IMR-90 (cell line): Measurements from ENCODE around the gene CNOT3. TPM values are rescaled to one million over a fixed set of nuclear protein-coding genes. Genes with fewer than 3 reads are reported as not detected.

Source experiments
- ATAC-seq: fragments of 200-7000 bp; cut with Tn5 transposase; 2 replicates; pipeline ENCODE4 v1.9.1; 2020; ENCODE audit warnings: low read depth, mild to moderate bottlenecking, moderate library complexity
- BruUV-seq: library from RNA; stranded (reverse); fragments of 400-500 nt; replicated peaks from 2 replicates; lab custom pipeline; 2021; lab: Mats Ljungman, UMichigan
- CTCF ChIA-PET: fragments of 300-600 bp; formaldehyde crosslinking; extraction: SDS; loops from one replicate; lab custom pipeline; 2021; ENCODE audit warnings: antibody characterized with exemption; lab: Yijun Ruan, JAX
- POLR2A ChIA-PET: fragments of 300-600 bp; sonication (Branson Sonifier 250); formaldehyde crosslinking; loops from one replicate; lab custom pipeline; 2022; ENCODE audit warnings: antibody characterized with exemption; ENCODE audit not compliant: unreplicated experiment; lab: Charles Lee
- DNase-seq: peaks from one replicate; pipeline ENCODE4 v3.0.0; 2013
- H2AFZ ChIP-seq: replicated peaks from 2 replicates; pipeline ENCODE3; 2013; ENCODE audit warnings: low read length, mild to moderate bottlenecking; ENCODE audit not compliant: poor library complexity
- H2AK5ac ChIP-seq: 2 replicates; pipeline ENCODE4 v1.6.1; 2013; ENCODE audit warnings: low read depth, low read length, inconsistent platforms
- H2AK9ac ChIP-seq: replicated peaks from 2 replicates; pipeline ENCODE3; 2013; ENCODE audit warnings: mild to moderate bottlenecking, low read depth, low read length, moderate library complexity; ENCODE audit not compliant: poor library complexity
- H2BK120ac ChIP-seq: 2 replicates; pipeline ENCODE4 v1.6.1; 2013; ENCODE audit warnings: low read depth, low read length, inconsistent platforms
- H2BK15ac ChIP-seq: 3 replicates; pipeline ENCODE4 v1.6.1; 2013; ENCODE audit warnings: low read depth, low read length, inconsistent platforms
- H2BK20ac ChIP-seq: 2 replicates; pipeline ENCODE4 v1.6.1; 2013; ENCODE audit warnings: low read depth, mild to moderate bottlenecking, inconsistent platforms, low read length, moderate library complexity
- H2BK5ac ChIP-seq: 2 replicates; pipeline ENCODE4 v1.6.1; 2013; ENCODE audit warnings: mild to moderate bottlenecking, low read depth, low read length, inconsistent platforms; ENCODE audit not compliant: poor library complexity, severe bottlenecking
- H3K14ac ChIP-seq: replicated peaks from 2 replicates; pipeline ENCODE4 v1.6.1; 2013; ENCODE audit warnings: low read depth, low read length, inconsistent platforms
- H3K18ac ChIP-seq: 2 replicates; pipeline ENCODE4 v1.6.1; 2013; ENCODE audit warnings: low read depth, low read length, control low read depth
- H3K23ac ChIP-seq: 2 replicates; pipeline ENCODE4 v1.6.1; 2013; ENCODE audit warnings: low read depth, low read length, inconsistent platforms
- H3K27ac ChIP-seq: 2 replicates; pipeline ENCODE4 v1.5.1; 2013; ENCODE audit warnings: mild to moderate bottlenecking, control low read depth, low read length; ENCODE audit not compliant: insufficient read depth
- H3K27me3 ChIP-seq: 2 replicates; pipeline ENCODE4 v1.6.1; 2013; ENCODE audit warnings: low read length; ENCODE audit not compliant: control insufficient read depth, insufficient read depth
- H3K36me3 ChIP-seq: 2 replicates; pipeline ENCODE4 v1.6.1; 2013; ENCODE audit warnings: low read length, mixed read lengths; ENCODE audit not compliant: control insufficient read depth, insufficient read depth
- H3K4ac ChIP-seq: 2 replicates; pipeline ENCODE4 v1.6.1; 2013; ENCODE audit warnings: low read depth, low read length, inconsistent platforms
- H3K4me1 ChIP-seq: 2 replicates; pipeline ENCODE4 v1.6.1; 2013; ENCODE audit warnings: low read length, mixed read lengths; ENCODE audit not compliant: control insufficient read depth, insufficient read depth
- H3K4me2 ChIP-seq: 2 replicates; pipeline ENCODE4 v1.6.1; 2013; ENCODE audit warnings: low read depth, mild to moderate bottlenecking, control low read depth, low read length, moderate library complexity
- H3K4me3 ChIP-seq: 2 replicates; pipeline ENCODE4 v1.5.1; 2013; ENCODE audit warnings: low read depth, mild to moderate bottlenecking, control low read depth, low read length, moderate library complexity; ENCODE audit not compliant: insufficient read depth
- H3K56ac ChIP-seq: 2 replicates; pipeline ENCODE4 v1.6.1; 2013; ENCODE audit warnings: low read length, inconsistent platforms; ENCODE audit not compliant: insufficient read depth; ENCODE audit errors: extremely low read depth
- H3K79me1 ChIP-seq, 2 experiments: 2 replicates each; pipeline ENCODE4 v1.6.1; 2013; ENCODE audit warnings: low read length in 2 of 2, inconsistent platforms in 1 of 2, low read depth in 1 of 2
- H3K9ac ChIP-seq: 2 replicates; pipeline ENCODE4 v1.6.1; 2013; ENCODE audit warnings: low read depth, low read length, control low read depth
- H3K9me1 ChIP-seq: 2 replicates; pipeline ENCODE4 v1.6.1; 2013; ENCODE audit warnings: low read length, inconsistent platforms; ENCODE audit not compliant: insufficient read depth
- H3K9me3 ChIP-seq: 2 replicates; pipeline ENCODE4 v1.6.1; 2013; ENCODE audit warnings: low read length; ENCODE audit not compliant: control insufficient read depth, insufficient read depth
- H4K20me1 ChIP-seq: 2 replicates; pipeline ENCODE4 v1.6.1; 2013; ENCODE audit warnings: low read length, inconsistent platforms; ENCODE audit not compliant: insufficient read depth
- H4K5ac ChIP-seq: 2 replicates; pipeline ENCODE4 v1.6.1; 2013; ENCODE audit warnings: mild to moderate bottlenecking, low read depth, low read length, control low read depth
- H4K8ac ChIP-seq, 2 experiments: 2 replicates each; pipeline ENCODE4 v1.6.1; 2013; ENCODE audit warnings: low read depth in 2 of 2, low read length in 2 of 2, control low read depth in 1 of 2, inconsistent platforms in 1 of 2
- H4K91ac ChIP-seq: 2 replicates; pipeline ENCODE4 v1.6.1; 2013; ENCODE audit warnings: low read depth, low read length, inconsistent platforms; ENCODE audit not compliant: insufficient read depth
- BHLHE40 ChIP-seq: fragments of 150-350 bp; IDR thresholded peaks from 2 replicates; pipeline ENCODE4 v1.6.1; 2016; ENCODE audit warnings: mild to moderate bottlenecking, low read depth, low read length
- CEBPB ChIP-seq: IDR thresholded peaks from 2 replicates; pipeline ENCODE4 v1.6.1; 2012; ENCODE audit warnings: low read depth, low read length, improper control_type of control experiment
- CHD1 ChIP-seq: IDR thresholded peaks from 2 replicates; pipeline ENCODE4 v1.6.1; 2012; ENCODE audit warnings: low read depth, low read length, improper control_type of control experiment
- ELK1 ChIP-seq: fragments of 150-350 bp; IDR thresholded peaks from 2 replicates; pipeline ENCODE4 v1.6.1; 2016; ENCODE audit warnings: low read depth, mild to moderate bottlenecking, low read length, moderate library complexity, borderline replicate concordance
- FOS ChIP-seq: fragments of 150-350 bp; IDR thresholded peaks from 2 replicates; pipeline ENCODE4 v1.6.1; 2016; ENCODE audit warnings: low read depth, low read length
- MAFK ChIP-seq: IDR thresholded peaks from 2 replicates; pipeline ENCODE4 v1.6.1; 2012; ENCODE audit warnings: low read depth, low read length, improper control_type of control experiment
- MXI1 ChIP-seq: IDR thresholded peaks from 2 replicates; pipeline ENCODE4 v1.6.1; 2012; ENCODE audit warnings: low read depth, mild to moderate bottlenecking, low read length, moderate library complexity, borderline replicate concordance
- POLR2A ChIP-seq: IDR thresholded peaks from 2 replicates; pipeline ENCODE4 v1.6.1; 2012; ENCODE audit warnings: mild to moderate bottlenecking, low read depth, low read length
- RAD21 ChIP-seq: IDR thresholded peaks from 2 replicates; pipeline ENCODE4 v1.6.1; 2012; ENCODE audit warnings: low read length, improper control_type of control experiment
- RCOR1 ChIP-seq: IDR thresholded peaks from 2 replicates; pipeline ENCODE4 v1.6.1; 2012; ENCODE audit warnings: mild to moderate bottlenecking, low read length, improper control_type of control experiment; ENCODE audit not compliant: insufficient replicate concordance
- RFX5 ChIP-seq: IDR thresholded peaks from 2 replicates; pipeline ENCODE4 v1.8.0; 2012; ENCODE audit warnings: low read depth, mild to moderate bottlenecking, low read length, moderate library complexity
- SMC3 ChIP-seq: fragments of 150-350 bp; IDR thresholded peaks from 2 replicates; pipeline ENCODE4 v1.6.1; 2016; ENCODE audit warnings: low read depth, mild to moderate bottlenecking, antibody characterized with exemption, low read length, moderate library complexity
- WGBS, 2 experiments: methylation state at CpG; one replicate each; pipeline versions ENCODE4 v1.1.5 to v1.1.7; 2013; ENCODE audit warnings: missing lambda C conversion rate in 2 of 2; ENCODE audit not compliant: insufficient read length in 1 of 2; ENCODE audit errors: extremely low coverage in 2 of 2; 5-methylcytosine and 5-hydroxymethylcytosine counted together
- dilution Hi-C: fragments of 300-500 bp; cut with HindIII; formaldehyde crosslinking; loops from one replicate; pipeline ENCODE4 v1.14.3; 2018; ENCODE audit warnings: low sequenced_read_pairs; ENCODE audit not compliant: unreplicated experiment
- in situ Hi-C: fragments of 300-500 bp; cut with MboI; formaldehyde crosslinking; loops from 3 replicates; pipeline ENCODE4 v1.14.3; 2019; ENCODE audit warnings: low sequenced_read_pairs, inconsistent platforms, mixed read lengths
- intact Hi-C: fragments of 100-400 bp; cut with micrococcal nuclease; formaldehyde crosslinking; loops from 2 replicates; pipeline ENCODE4 v1.10.0; 2022
- polyA plus RNA-seq, 3 experiments: library from polyadenylated mRNA; depleted of rRNA; stranded (reverse); fragments of >200 nt; gene quantifications; 2 replicates each; pipeline ENCODE4 v1.2.3, GENCODE V29; 2012; ENCODE audit warnings: low replicate concordance in 1 of 3
- total RNA-seq: library from RNA; depleted of rRNA; stranded (reverse); fragments of >200 nt; gene quantifications from 2 replicates; pipeline ENCODE4 v1.2.3, GENCODE V29; 2012
- TF ChIP-seq, protein P1 (sequence below): conservative IDR thresholded peaks from 2 replicates; pipeline ENCODE4 v1.5.1; 2012; ENCODE audit warnings: mild to moderate bottlenecking, low read depth, low read length, improper control_type of control experiment
- TF ChIP-seq, protein P2 (sequence below): fragments of 150-350 bp; IDR thresholded peaks from 2 replicates; pipeline ENCODE4 v1.6.1; 2017; ENCODE audit warnings: mild to moderate bottlenecking, antibody characterized with exemption, low read length, low read depth

CNOT3 gene
- total and polyA plus RNA-seq, 2 of the 4 experiments (the other 2 are of a cell fraction): 5.4 to 26.7 TPM

GRCh38 chr19:54201172-54201701, 63.7 kb downstream of the CNOT3 start:
- no peak for ATAC-seq
- intact Hi-C loops: no loop called here
- WGBS, 2 experiments: 0% methylated on average over 8 of the region's 28 CpGs; no CpG with 5 or more reads in 1 of the 2 experiments

More at GRCh38 chr19:54201172-54201701, 63.7 kb downstream of the CNOT3 start:
- Histone ChIP-seq H4K8ac (peak overlapping the region; percentile 72 to 73; a peak in 2 of 4 replicates), H3K14ac (peak overlapping the region; percentile 96), H4K5ac (0 out of 2 replicates have a peak overlapping the region, but pooled peaks have one; percentile 9), H2BK5ac (peak overlapping the region; percentile 89), H3K4me1 (peaks cover 7% of the 10 kb centered on the region), H3K4me2 (peak overlapping the region; percentile 87), H3K4me3 (peak overlapping the region; percentile 53), H3K9me1 (peaks cover 9% of the 10 kb centered on the region), H3K9me3 (no peaks in the 10 kb centered on the region), H3K36me3 (peaks cover 40% of the 10 kb centered on the region), H2BK120ac (no peak overlapping the region), H2AK5ac (peak overlapping the region; percentile 91), H3K23ac (peak overlapping the region; percentile 79; the same call in 1 of the 2 replicates), H3K56ac (peak overlapping the region; percentile 82), H4K20me1 (peaks cover 55% of the 10 kb centered on the region), H3K9ac (peak overlapping the region; percentile 86), H3K18ac (no peak overlapping the region; the same call in 1 of the 2 replicates), H2AFZ (peak overlapping the region; percentile 97), H3K27ac (peak overlapping the region; percentile 92), H2BK20ac (no peak overlapping the region), H2AK9ac (peak overlapping the region; percentile 91), H3K79me1 (peaks cover 5 to 55% of the 10 kb centered on the region in 2 experiments; a peak in 3 of 4 replicates), H2BK15ac (no peak overlapping the region), H3K4ac (peak overlapping the region; percentile 75), H4K91ac (peak overlapping the region; percentile 73), H3K27me3 (no peaks in the 10 kb centered on the region)
- TF ChIP-seq RFX5 (peak; percentile 61), CEBPB (no peak), RCOR1 (no peak), RAD21 (no peak), MAFK (no peak), CHD1 (no peak), MXI1 (peak; percentile 52; the same call in 1 of the 2 replicates), FOS (no peak), ELK1 (no peak), SMC3 (no peak), BHLHE40 (no peak), POLR2A (no peak)
- TF ChIP-seq, protein P1, sequence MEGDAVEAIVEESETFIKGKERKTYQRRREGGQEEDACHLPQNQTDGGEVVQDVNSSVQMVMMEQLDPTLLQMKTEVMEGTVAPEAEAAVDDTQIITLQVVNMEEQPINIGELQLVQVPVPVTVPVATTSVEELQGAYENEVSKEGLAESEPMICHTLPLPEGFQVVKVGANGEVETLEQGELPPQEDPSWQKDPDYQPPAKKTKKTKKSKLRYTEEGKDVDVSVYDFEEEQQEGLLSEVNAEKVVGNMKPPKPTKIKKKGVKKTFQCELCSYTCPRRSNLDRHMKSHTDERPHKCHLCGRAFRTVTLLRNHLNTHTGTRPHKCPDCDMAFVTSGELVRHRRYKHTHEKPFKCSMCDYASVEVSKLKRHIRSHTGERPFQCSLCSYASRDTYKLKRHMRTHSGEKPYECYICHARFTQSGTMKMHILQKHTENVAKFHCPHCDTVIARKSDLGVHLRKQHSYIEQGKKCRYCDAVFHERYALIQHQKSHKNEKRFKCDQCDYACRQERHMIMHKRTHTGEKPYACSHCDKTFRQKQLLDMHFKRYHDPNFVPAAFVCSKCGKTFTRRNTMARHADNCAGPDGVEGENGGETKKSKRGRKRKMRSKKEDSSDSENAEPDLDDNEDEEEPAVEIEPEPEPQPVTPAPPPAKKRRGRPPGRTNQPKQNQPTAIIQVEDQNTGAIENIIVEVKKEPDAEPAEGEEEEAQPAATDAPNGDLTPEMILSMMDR: no peak
- TF ChIP-seq, protein P2, sequence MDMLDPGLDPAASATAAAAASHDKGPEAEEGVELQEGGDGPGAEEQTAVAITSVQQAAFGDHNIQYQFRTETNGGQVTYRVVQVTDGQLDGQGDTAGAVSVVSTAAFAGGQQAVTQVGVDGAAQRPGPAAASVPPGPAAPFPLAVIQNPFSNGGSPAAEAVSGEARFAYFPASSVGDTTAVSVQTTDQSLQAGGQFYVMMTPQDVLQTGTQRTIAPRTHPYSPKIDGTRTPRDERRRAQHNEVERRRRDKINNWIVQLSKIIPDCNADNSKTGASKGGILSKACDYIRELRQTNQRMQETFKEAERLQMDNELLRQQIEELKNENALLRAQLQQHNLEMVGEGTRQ: no peak
- ChIA-PET POLR2A (interaction anchor here (0.8 to 2.0 kb wide), 5 partner anchors 9 to 64 kb away, joined by 3 to 10 read pairs (median 5); partner anchors contain the start of genes CNOT3, LENG1, MBOAT7 and TSEN34), CTCF (no interaction called here)
- DNase-seq: no peak
- in situ Hi-C loops (loop anchor here (10.0 kb wide), 1 partner anchor 254 kb away; no protein-coding TSS in a partner anchor), dilution Hi-C loops (no loop called here)
- TSS peak; percentile 70 for BruUV-seq
